HepG2 (cell line): ENCODE results near the gene C1QL3. TPM values are rescaled to one million over a fixed set of nuclear protein-coding genes. Genes with fewer than 3 reads are reported as not detected.

Experiments
- ATAC-seq: fragments of 200-7000 bp; cut with Tn5 transposase; 3 replicates; pipeline ENCODE4 v1.9.1; 2020; ENCODE audit warnings: mild to moderate bottlenecking, moderate library complexity
- BruUV-seq: library from RNA; stranded (reverse); fragments of 400-500 nt; replicated peaks from 2 replicates; lab custom pipeline; 2021; lab: Mats Ljungman, UMichigan
- CTCF ChIA-PET: fragments of 300-600 bp; formaldehyde crosslinking; extraction: SDS; loops from one replicate; lab custom pipeline; 2021; ENCODE audit warnings: low total read pairs, inconsistent platforms, low intra/inter-chr PET ratio; lab: Yijun Ruan, JAX
- POLR2A ChIA-PET: fragments of 350-600 bp; sonication (Branson Sonifier 250); formaldehyde crosslinking; loops from one replicate; lab custom pipeline; 2020; ENCODE audit warnings: antibody characterized with exemption, inconsistent platforms; lab: Yijun Ruan, JAX
- DNase-seq: peaks from one replicate; pipeline ENCODE4 v3.0.0-alpha.2; 2015; ENCODE audit warnings: low spot score
- FAIRE-seq: peaks from 3 replicates; lab custom pipeline; 2011; peaks lifted over from hg19 to GRCh38; lab: Jason Lieb, UNC
- H2AFZ ChIP-seq: one replicate; pipeline ENCODE4 v1.6.1; 2011; ENCODE audit warnings: low read length, inconsistent platforms
- H3K27ac ChIP-seq: fragments of 300-600 bp; 3 replicates; pipeline ENCODE4 v1.8.0; 2011; ENCODE audit warnings: mixed run types, mild to moderate bottlenecking, mixed read lengths, low read length, inconsistent platforms; ENCODE audit not compliant: insufficient read depth; ENCODE audit errors: extremely low read length
- H3K27me3 ChIP-seq, 2 experiments: fragments of 200-600 bp in 1 of 2; 2 replicates in 1 of 2; 3 replicates in 1 of 2; pipeline versions ENCODE4 v1.6.0 to v1.8.0; 2011; ENCODE audit warnings: low read length in 2 of 2, mild to moderate bottlenecking in 2 of 2, moderate library complexity in 2 of 2, inconsistent platforms in 1 of 2; ENCODE audit not compliant: insufficient read depth in 2 of 2, control insufficient read depth in 1 of 2
- H3K36me3 ChIP-seq, 2 experiments: fragments of 200-600 bp in 1 of 2; replicated peaks in 1 of 2; 2 replicates in 1 of 2; 3 replicates in 1 of 2; pipeline versions ENCODE4 v1.5.1 to v1.8.0; 2011; ENCODE audit warnings: low read length in 2 of 2, inconsistent platforms in 1 of 2; ENCODE audit not compliant: insufficient read depth in 2 of 2, control insufficient read depth in 1 of 2
- H3K4me1 ChIP-seq: 2 replicates; pipeline ENCODE4 v1.5.1; 2012; ENCODE audit warnings: low read length, inconsistent platforms; ENCODE audit not compliant: insufficient read depth
- H3K4me2 ChIP-seq: 2 replicates; pipeline ENCODE4 v1.6.0; 2011; ENCODE audit warnings: low read depth, low read length, inconsistent platforms
- H3K4me3 ChIP-seq, 3 experiments: fragments of 200-600 bp in 1 of 3; sonication (generic), shearing (Covaris generic) in 1 of 3; replicated peaks in 1 of 3; 2 replicates each; pipeline ENCODE4 v1.5.1; 2011 to 2016; ENCODE audit warnings: low read length in 3 of 3, inconsistent platforms in 2 of 3, low read depth in 2 of 3, mild to moderate bottlenecking in 2 of 3, control low read depth in 1 of 3, mixed read lengths in 1 of 3; ENCODE audit not compliant: insufficient read depth in 1 of 3
- H3K79me2 ChIP-seq: one replicate; pipeline ENCODE4 v1.6.1; 2011; ENCODE audit warnings: low read length, inconsistent platforms; ENCODE audit not compliant: insufficient read depth
- H3K9ac ChIP-seq: 2 replicates; pipeline ENCODE4 v1.6.0; 2011; ENCODE audit warnings: mild to moderate bottlenecking, low read depth, low read length, inconsistent platforms; ENCODE audit not compliant: insufficient read depth
- H3K9me3 ChIP-seq: 2 replicates; pipeline ENCODE4 v1.5.1; 2012; ENCODE audit warnings: mild to moderate bottlenecking, low read length
- H4K20me1 ChIP-seq: 2 replicates; pipeline ENCODE4 v1.6.0; 2011; ENCODE audit warnings: inconsistent platforms, mild to moderate bottlenecking, low read length, moderate library complexity; ENCODE audit not compliant: insufficient read depth
- GATA4 ChIP-seq: sonication (generic); IDR thresholded peaks from 2 replicates; pipeline ENCODE4 v1.6.1; 2016; ENCODE audit warnings: antibody characterized with exemption, low read depth, borderline replicate concordance
- HNF4A ChIP-seq: sonication (generic); formaldehyde crosslinking; IDR thresholded peaks from 2 replicates; pipeline ENCODE4 v1.4.0; 2020; ENCODE audit warnings: missing genetic modification reagents
- NRL ChIP-seq: sonication (generic); formaldehyde crosslinking; IDR thresholded peaks from 2 replicates; pipeline ENCODE4 v1.5.0; 2020; ENCODE audit warnings: missing genetic modification reagents, mild to moderate bottlenecking, moderate library complexity, borderline replicate concordance
- RFX5 ChIP-seq: IDR thresholded peaks from 2 replicates; pipeline ENCODE4 v1.6.1; 2011; ENCODE audit warnings: low read depth, low read length, improper control_type of control experiment
- SIN3B ChIP-seq: fragments of 150-350 bp; IDR thresholded peaks from 2 replicates; pipeline ENCODE4 v1.6.1; 2014; ENCODE audit warnings: low read length
- ZNF343 ChIP-seq: sonication (generic); formaldehyde crosslinking; IDR thresholded peaks from 2 replicates; pipeline ENCODE4 v1.4.0; 2020; ENCODE audit warnings: mild to moderate bottlenecking, missing genetic modification reagents
- ZNF569 ChIP-seq: sonication (generic); formaldehyde crosslinking; IDR thresholded peaks from 2 replicates; pipeline ENCODE4 v1.5.0; 2020; ENCODE audit warnings: mild to moderate bottlenecking, missing genetic modification reagents, moderate library complexity, borderline replicate concordance
- WGBS: methylation state at CpG from one replicate; pipeline ENCODE4 v1.1.6; 2017; ENCODE audit warnings: low lambda C conversion rate; 5-methylcytosine and 5-hydroxymethylcytosine counted together
- in situ Hi-C: cut with HindIII; loops from 2 replicates; pipeline ENCODE4 v1.10.0; 2017; ENCODE audit warnings: low pct_unique_long_range_greater_than_20kb; ENCODE audit not compliant: extremely low pct_ligation_motif_present
- intact Hi-C: fragments of 100-400 bp; cut with micrococcal nuclease; formaldehyde crosslinking; loops from one replicate; pipeline ENCODE4 v1.10.0; 2022; ENCODE audit not compliant: unreplicated experiment
- polyA plus RNA-seq, 8 experiments: library from polyadenylated mRNA; depleted of rRNA in 3 of 8; stranded (reverse) in 7 of 8; unstranded in 1 of 8; fragments of >200 nt; fragmentation: Illumina TruSeq in 4 of 8; extraction: Trizol in 4 of 8; gene quantifications; 2 replicates each; pipeline versions ENCODE4 v1.2.1 to v1.2.3, GENCODE V29; 2011 to 2016; ENCODE audit warnings: low read depth in 4 of 8, missing spikeins in 1 of 8, mixed read lengths in 1 of 8; ENCODE audit not compliant: insufficient read depth in 1 of 8
- total RNA-seq, 5 experiments: library from RNA; depleted of rRNA; stranded (reverse); fragments of >200 nt; fragmentation: Illumina TruSeq; extraction: Trizol; gene quantifications; 2 replicates each; pipeline ENCODE4 v1.2.3, GENCODE V29; 2016; ENCODE audit warnings: low read depth in 1 of 5
- TF ChIP-seq, protein P1 (sequence below): sonication (generic); formaldehyde crosslinking; conservative IDR thresholded peaks from 2 replicates; pipeline ENCODE4 v1.4.0; 2020; ENCODE audit warnings: missing genetic modification reagents
- TF ChIP-seq, protein P2 (sequence below): sonication (generic); formaldehyde crosslinking; conservative IDR thresholded peaks from 2 replicates; pipeline ENCODE4 v1.4.0; 2020; ENCODE audit warnings: mild to moderate bottlenecking, missing genetic modification reagents, moderate library complexity
- TF ChIP-seq, protein P3 (sequence below): sonication (generic); formaldehyde crosslinking; IDR thresholded peaks from 2 replicates; pipeline ENCODE4 v1.4.0; 2020; ENCODE audit warnings: low read depth, mild to moderate bottlenecking, missing genetic modification reagents
- TF ChIP-seq, protein P4 (sequence below): sonication (generic); formaldehyde crosslinking; IDR thresholded peaks from 2 replicates; pipeline ENCODE4 v1.4.0; 2020; ENCODE audit warnings: mild to moderate bottlenecking, missing genetic modification reagents

The C1QL3 gene
- total and polyA plus RNA-seq, 2 of the 13 experiments (the other 11 are each of a cell fraction or from before 2014, with no cell fraction given), result not detected

DNA sequence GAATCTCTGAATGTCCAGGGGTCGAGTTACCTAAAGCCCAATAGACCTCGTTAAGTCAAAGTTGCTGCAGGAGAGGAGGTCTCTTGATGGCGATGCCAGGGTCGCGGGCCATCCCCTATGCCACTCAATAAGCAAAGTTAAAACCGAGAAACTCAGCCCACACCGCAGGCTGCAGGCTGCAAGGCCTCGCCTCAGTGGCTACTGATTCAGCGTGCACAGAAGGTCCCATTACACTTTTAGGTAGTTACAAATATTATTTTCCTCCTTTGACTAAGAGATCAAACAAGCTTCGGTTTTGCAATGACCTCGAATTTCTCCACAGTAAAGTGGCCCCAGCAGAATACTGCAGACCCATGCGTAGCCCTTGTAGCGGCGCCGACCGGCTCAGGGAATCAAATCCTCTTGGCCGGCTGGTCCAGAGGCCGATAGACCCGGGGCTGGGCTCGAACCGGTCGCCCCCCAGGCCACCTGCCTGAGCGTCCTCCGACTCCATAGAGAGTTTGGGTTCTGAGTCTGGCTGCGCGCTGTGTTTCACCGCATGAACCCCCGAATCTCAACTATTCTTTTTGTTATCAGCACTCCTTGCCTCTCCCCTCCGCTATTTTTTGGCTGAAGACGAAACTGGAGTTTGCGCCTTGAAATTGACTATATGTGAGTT, 2.3 kb downstream of the C1QL3 start:
- FAIRE-seq (no peak), DNase-seq (no peak), ATAC-seq (no peak)
- H3K27ac ChIP-seq, result no peak overlapping the region
- intact Hi-C loops (no loop called here), in situ Hi-C loops (no loop called here)
- no peaks in the 10 kb centered on the region for H3K36me3 ChIP-seq
- BruUV-seq, result no TSS peak
- H3K4me1 ChIP-seq, result no peaks in the 10 kb centered on the region
- no peaks in the 10 kb centered on the region for H4K20me1 ChIP-seq
- ChIA-PET CTCF (no interaction called here), POLR2A (no interaction called here)
- H3K9me3 ChIP-seq, result no peaks in the 10 kb centered on the region
- no peak overlapping the region for H3K4me2 ChIP-seq
- no peaks in the 10 kb centered on the region for H3K79me2 ChIP-seq
- H3K9ac ChIP-seq, result no peak overlapping the region
- WGBS, result 83% methylated on average over 27 of the region's 31 CpGs
- H3K27me3 ChIP-seq, result peaks cover 1 to 27% of the 10 kb centered on the region in 2 experiments; a peak in 2 of 5 replicates
- no peak overlapping the region for H3K4me3 ChIP-seq
- no peak overlapping the region for H2AFZ ChIP-seq
- no peak for TF ChIP-seq GATA4
- TF ChIP-seq, protein P1, sequence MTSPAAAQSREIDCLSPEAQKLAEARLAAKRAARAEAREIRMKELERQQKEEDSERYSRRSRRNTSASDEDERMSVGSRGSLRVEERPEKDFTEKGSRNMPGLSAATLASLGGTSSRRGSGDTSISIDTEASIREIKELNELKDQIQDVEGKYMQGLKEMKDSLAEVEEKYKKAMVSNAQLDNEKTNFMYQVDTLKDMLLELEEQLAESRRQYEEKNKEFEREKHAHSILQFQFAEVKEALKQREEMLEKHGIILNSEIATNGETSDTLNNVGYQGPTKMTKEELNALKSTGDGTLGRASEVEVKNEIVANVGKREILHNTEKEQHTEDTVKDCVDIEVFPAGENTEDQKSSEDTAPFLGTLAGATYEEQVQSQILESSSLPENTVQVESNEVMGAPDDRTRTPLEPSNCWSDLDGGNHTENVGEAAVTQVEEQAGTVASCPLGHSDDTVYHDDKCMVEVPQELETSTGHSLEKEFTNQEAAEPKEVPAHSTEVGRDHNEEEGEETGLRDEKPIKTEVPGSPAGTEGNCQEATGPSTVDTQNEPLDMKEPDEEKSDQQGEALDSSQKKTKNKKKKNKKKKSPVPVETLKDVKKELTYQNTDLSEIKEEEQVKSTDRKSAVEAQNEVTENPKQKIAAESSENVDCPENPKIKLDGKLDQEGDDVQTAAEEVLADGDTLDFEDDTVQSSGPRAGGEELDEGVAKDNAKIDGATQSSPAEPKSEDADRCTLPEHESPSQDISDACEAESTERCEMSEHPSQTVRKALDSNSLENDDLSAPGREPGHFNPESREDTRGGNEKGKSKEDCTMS (CRISPR knock-in tag), result no peak
- no peak for TF ChIP-seq NRL
- TF ChIP-seq RFX5, result no peak
- TF ChIP-seq, protein P2, sequence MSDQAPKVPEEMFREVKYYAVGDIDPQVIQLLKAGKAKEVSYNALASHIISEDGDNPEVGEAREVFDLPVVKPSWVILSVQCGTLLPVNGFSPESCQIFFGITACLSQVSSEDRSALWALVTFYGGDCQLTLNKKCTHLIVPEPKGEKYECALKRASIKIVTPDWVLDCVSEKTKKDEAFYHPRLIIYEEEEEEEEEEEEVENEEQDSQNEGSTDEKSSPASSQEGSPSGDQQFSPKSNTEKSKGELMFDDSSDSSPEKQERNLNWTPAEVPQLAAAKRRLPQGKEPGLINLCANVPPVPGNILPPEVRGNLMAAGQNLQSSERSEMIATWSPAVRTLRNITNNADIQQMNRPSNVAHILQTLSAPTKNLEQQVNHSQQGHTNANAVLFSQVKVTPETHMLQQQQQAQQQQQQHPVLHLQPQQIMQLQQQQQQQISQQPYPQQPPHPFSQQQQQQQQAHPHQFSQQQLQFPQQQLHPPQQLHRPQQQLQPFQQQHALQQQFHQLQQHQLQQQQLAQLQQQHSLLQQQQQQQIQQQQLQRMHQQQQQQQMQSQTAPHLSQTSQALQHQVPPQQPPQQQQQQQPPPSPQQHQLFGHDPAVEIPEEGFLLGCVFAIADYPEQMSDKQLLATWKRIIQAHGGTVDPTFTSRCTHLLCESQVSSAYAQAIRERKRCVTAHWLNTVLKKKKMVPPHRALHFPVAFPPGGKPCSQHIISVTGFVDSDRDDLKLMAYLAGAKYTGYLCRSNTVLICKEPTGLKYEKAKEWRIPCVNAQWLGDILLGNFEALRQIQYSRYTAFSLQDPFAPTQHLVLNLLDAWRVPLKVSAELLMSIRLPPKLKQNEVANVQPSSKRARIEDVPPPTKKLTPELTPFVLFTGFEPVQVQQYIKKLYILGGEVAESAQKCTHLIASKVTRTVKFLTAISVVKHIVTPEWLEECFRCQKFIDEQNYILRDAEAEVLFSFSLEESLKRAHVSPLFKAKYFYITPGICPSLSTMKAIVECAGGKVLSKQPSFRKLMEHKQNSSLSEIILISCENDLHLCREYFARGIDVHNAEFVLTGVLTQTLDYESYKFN (CRISPR knock-in tag), result no peak
- no peak for TF ChIP-seq ZNF569
- TF ChIP-seq HNF4A, result no peak
- TF ChIP-seq, protein P3, sequence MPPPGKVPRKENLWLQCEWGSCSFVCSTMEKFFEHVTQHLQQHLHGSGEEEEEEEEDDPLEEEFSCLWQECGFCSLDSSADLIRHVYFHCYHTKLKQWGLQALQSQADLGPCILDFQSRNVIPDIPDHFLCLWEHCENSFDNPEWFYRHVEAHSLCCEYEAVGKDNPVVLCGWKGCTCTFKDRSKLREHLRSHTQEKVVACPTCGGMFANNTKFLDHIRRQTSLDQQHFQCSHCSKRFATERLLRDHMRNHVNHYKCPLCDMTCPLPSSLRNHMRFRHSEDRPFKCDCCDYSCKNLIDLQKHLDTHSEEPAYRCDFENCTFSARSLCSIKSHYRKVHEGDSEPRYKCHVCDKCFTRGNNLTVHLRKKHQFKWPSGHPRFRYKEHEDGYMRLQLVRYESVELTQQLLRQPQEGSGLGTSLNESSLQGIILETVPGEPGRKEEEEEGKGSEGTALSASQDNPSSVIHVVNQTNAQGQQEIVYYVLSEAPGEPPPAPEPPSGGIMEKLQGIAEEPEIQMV (CRISPR knock-in tag), result no peak
- TF ChIP-seq, protein P4, sequence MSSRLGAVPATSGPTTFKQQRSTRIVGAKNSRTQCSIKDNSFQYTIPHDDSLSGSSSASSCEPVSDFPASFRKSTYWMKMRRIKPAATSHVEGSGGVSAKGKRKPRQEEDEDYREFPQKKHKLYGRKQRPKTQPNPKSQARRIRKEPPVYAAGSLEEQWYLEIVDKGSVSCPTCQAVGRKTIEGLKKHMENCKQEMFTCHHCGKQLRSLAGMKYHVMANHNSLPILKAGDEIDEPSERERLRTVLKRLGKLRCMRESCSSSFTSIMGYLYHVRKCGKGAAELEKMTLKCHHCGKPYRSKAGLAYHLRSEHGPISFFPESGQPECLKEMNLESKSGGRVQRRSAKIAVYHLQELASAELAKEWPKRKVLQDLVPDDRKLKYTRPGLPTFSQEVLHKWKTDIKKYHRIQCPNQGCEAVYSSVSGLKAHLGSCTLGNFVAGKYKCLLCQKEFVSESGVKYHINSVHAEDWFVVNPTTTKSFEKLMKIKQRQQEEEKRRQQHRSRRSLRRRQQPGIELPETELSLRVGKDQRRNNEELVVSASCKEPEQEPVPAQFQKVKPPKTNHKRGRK (CRISPR knock-in tag), result no peak
- no peak for TF ChIP-seq ZNF343 (CRISPR knock-in tag)
- no peak for TF ChIP-seq SIN3B
